ENCODE measurements around the gene EEA1. TPM values are rescaled to one million over a fixed set of nuclear protein-coding genes. Genes with fewer than 3 reads are reported as not detected.

The EEA1 gene
- total RNA-seq, 2 experiments from 2014 or later, result 3.0 to 11.9 TPM

- H4K20me1 ChIP-seq (ENCODE audit: insufficient read depth, low read length), result no peaks in the 10 kb centered on the region
- ChIA-PET CTCF (ENCODE audit: unreplicated experiment) (no interaction called here), POLR2A (interaction anchor here (2.6 kb wide), 1 partner anchor 12 kb away, joined by 9 read pairs; no protein-coding TSS in a partner anchor)
Observed at GRCh38 chr12:92757597-92758121, 171.4 kb downstream of the EEA1 start.

GRCh38 chr12:92756898-92757596 lies 172.0 kb downstream of the EEA1 start:
- no peaks in the 10 kb centered on the region for H3K4me1 ChIP-seq (ENCODE audit: insufficient read depth, low read length, poor library complexity, severe bottlenecking)
- H3K4me3 ChIP-seq (ENCODE audit: low read depth, low read length, poor library complexity, severe bottlenecking), result no peak overlapping the region
- H3K9me3 ChIP-seq (ENCODE audit: low read length), result no peaks in the 10 kb centered on the region
- H3K79me2 ChIP-seq (ENCODE audit: insufficient read depth, low read depth, low read length), result no peaks in the 10 kb centered on the region
- no peaks in the 10 kb centered on the region for H3K9me2 ChIP-seq (ENCODE audit: insufficient read depth, low read length)
- TF ChIP-seq CTCF (conservative IDR thresholded peaks at IDR 0.05; ENCODE audit: low read length) (no peak), EZH2phosphoT487 (IDR thresholded peaks at IDR 0.05; ENCODE audit: borderline replicate concordance, low read depth, low read length) (no peak)
- CTCF ChIA-PET (ENCODE audit: unreplicated experiment), result no interaction called here
- intact Hi-C loops (cut with micrococcal nuclease; ENCODE audit: unreplicated experiment), result no loop called here
- no peak overlapping the region for H3K4me2 ChIP-seq (ENCODE audit: low read length)
- POLR2A ChIA-PET, result interaction anchor here (2.6 kb wide), 1 partner anchor 12 kb away, joined by 9 read pairs; no protein-coding TSS in a partner anchor
- no peaks in the 10 kb centered on the region for H3K36me3 ChIP-seq (ENCODE audit: insufficient read depth, low read length)
- H3K27ac ChIP-seq (ENCODE audit: low read depth, low read length, poor library complexity, severe bottlenecking), result no peak overlapping the region
- H2AFZ ChIP-seq (ENCODE audit: low read length), result no peak overlapping the region
- no TSS peak for BruUV-seq (replicated peaks)
- no peak for DNase-seq (ENCODE audit: low spot score)
- no peaks in the 10 kb centered on the region for H4K20me1 ChIP-seq (ENCODE audit: insufficient read depth, low read length)

More at GRCh38 chr12:92757597-92758121, 171.4 kb downstream of the EEA1 start:
- no peak for TF ChIP-seq EZH2phosphoT487 (IDR thresholded peaks at IDR 0.05; ENCODE audit: borderline replicate concordance, low read depth, low read length)
- no peak for TF ChIP-seq CTCF (conservative IDR thresholded peaks at IDR 0.05; ENCODE audit: low read length)
- no peaks in the 10 kb centered on the region for H3K9me2 ChIP-seq (ENCODE audit: insufficient read depth, low read length)
- BruUV-seq (replicated peaks), result no TSS peak
- no peak overlapping the region for H3K4me3 ChIP-seq (ENCODE audit: low read depth, low read length, poor library complexity, severe bottlenecking)
- no peaks in the 10 kb centered on the region for H3K4me1 ChIP-seq (ENCODE audit: insufficient read depth, low read length, poor library complexity, severe bottlenecking)
- H3K79me2 ChIP-seq (ENCODE audit: insufficient read depth, low read depth, low read length), result no peaks in the 10 kb centered on the region
- H3K36me3 ChIP-seq (ENCODE audit: insufficient read depth, low read length), result no peaks in the 10 kb centered on the region
- H3K4me2 ChIP-seq (ENCODE audit: low read length), result no peak overlapping the region
- no peak overlapping the region for H3K27ac ChIP-seq (ENCODE audit: low read depth, low read length, poor library complexity, severe bottlenecking)
- H3K9me3 ChIP-seq (ENCODE audit: low read length), result no peaks in the 10 kb centered on the region
- intact Hi-C loops (cut with micrococcal nuclease; ENCODE audit: unreplicated experiment), result no loop called here
- H2AFZ ChIP-seq (ENCODE audit: low read length), result 0 out of 2 replicates have a peak overlapping the region, but pooled peaks have one; percentile 5
- DNase-seq (ENCODE audit: low spot score), result peak; percentile 9
